Thyroid gland (tissue), 4 donors: ENCODE data around the gene SLC35B4.

Experiments used
- POLR2A ChIP-seq, 2 donors: fragments of 450-650 bp; IDR thresholded peaks; one replicate each; pipeline ENCODE4 v1.6.1; 2017; ENCODE audit warnings: antibody characterized with exemption in 2 of 2, mild to moderate bottlenecking in 2 of 2, moderate library complexity in 1 of 2
- TF ChIP-seq, protein P1 (sequence below), 6 experiments: fragments of 200-600 bp in 3 of 6; fragments of 450-650 bp in 3 of 6; sonication (generic) in 3 of 6; IDR thresholded peaks; one replicate each; pipeline ENCODE4 v1.5.1; 2016 to 2019; ENCODE audit warnings: antibody characterized with exemption in 6 of 6, mild to moderate bottlenecking in 2 of 6, inconsistent platforms in 1 of 6, moderate library complexity in 1 of 6

DNA sequence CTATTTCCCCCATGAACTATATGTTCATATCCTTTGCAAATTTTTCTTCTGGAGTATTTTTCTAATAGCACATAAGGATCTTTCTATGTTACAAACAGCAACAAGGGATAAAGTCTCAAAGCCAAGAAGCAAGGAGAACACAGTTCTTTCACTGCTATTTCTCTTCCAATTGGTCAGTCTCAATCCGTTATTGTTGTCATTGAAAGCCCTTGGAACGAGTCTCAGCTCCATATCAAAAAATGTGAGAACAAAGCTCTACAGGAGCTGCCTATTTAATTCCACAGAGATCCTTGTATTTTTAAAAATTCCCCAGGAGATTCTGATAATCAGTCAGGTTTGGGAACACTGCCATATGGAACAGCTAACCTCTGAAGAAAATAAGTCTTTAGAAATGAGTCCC, 15.7 kb downstream of the SLC35B4 start:
- TF ChIP-seq, protein P1, sequence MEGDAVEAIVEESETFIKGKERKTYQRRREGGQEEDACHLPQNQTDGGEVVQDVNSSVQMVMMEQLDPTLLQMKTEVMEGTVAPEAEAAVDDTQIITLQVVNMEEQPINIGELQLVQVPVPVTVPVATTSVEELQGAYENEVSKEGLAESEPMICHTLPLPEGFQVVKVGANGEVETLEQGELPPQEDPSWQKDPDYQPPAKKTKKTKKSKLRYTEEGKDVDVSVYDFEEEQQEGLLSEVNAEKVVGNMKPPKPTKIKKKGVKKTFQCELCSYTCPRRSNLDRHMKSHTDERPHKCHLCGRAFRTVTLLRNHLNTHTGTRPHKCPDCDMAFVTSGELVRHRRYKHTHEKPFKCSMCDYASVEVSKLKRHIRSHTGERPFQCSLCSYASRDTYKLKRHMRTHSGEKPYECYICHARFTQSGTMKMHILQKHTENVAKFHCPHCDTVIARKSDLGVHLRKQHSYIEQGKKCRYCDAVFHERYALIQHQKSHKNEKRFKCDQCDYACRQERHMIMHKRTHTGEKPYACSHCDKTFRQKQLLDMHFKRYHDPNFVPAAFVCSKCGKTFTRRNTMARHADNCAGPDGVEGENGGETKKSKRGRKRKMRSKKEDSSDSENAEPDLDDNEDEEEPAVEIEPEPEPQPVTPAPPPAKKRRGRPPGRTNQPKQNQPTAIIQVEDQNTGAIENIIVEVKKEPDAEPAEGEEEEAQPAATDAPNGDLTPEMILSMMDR (IDR thresholded peaks at IDR 0.05) = no peak
- TF ChIP-seq POLR2A (IDR thresholded peaks at IDR 0.05) = no peak
